HUES64 (cell line): ENCODE data around the gene HDAC11.

Experiments
- H3K27ac ChIP-seq: 2 replicates; pipeline ENCODE4 v1.7.0; 2013; ENCODE audit warnings: low read depth, low read length, inconsistent platforms
- H3K27me3 ChIP-seq: 2 replicates; pipeline ENCODE4 v1.6.1; 2013; ENCODE audit warnings: mild to moderate bottlenecking, low read length; ENCODE audit not compliant: insufficient read depth
- H3K36me3 ChIP-seq: 2 replicates; pipeline ENCODE4 v1.6.1; 2013; ENCODE audit warnings: mild to moderate bottlenecking, low read length; ENCODE audit not compliant: insufficient read depth
- H3K4me1 ChIP-seq: 2 replicates; pipeline ENCODE4 v1.6.1; 2013; ENCODE audit warnings: mild to moderate bottlenecking, low read length, moderate library complexity; ENCODE audit not compliant: insufficient read depth
- H3K4me3 ChIP-seq: 2 replicates; pipeline ENCODE4 v1.5.1; 2013; ENCODE audit warnings: mild to moderate bottlenecking, low read length, moderate library complexity
- H3K9ac ChIP-seq: 2 replicates; pipeline ENCODE4 v1.6.1; 2013; ENCODE audit warnings: mild to moderate bottlenecking, low read depth, low read length
- H3K9me3 ChIP-seq: 2 replicates; pipeline ENCODE4 v1.6.1; 2013; ENCODE audit warnings: low read depth, low read length; ENCODE audit not compliant: insufficient read depth
- WGBS: fragments of 150-250, 120-280 bp; methylation state at CpG from one replicate; pipeline ENCODE4 v1.1.7; 2013; ENCODE audit warnings: missing lambda C conversion rate; 5-methylcytosine and 5-hydroxymethylcytosine counted together

HDAC11 gene

DNA sequence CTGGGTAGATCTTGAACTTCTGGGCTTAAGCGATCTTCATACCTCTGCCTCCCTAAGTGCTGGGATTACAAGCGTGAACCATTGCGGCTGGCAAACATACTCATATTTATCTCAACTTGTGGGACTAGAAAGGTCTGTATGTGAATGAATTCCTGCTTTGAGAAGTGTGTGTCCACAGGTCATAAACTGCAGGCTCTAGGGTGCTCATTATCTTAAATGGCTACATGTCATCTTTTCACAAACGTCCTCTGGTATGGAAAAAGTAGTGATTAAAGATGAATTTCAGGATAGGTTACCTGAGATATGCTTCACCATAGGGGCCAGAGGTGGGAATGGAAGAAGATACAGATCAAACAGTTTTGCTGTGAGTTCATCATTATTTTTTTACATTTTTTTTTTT lies 7.8 kb upstream of the HDAC11 start:
- Histone ChIP-seq H3K27me3 (no peaks in the 10 kb centered on the region), H3K27ac (no peak overlapping the region)

DNA sequence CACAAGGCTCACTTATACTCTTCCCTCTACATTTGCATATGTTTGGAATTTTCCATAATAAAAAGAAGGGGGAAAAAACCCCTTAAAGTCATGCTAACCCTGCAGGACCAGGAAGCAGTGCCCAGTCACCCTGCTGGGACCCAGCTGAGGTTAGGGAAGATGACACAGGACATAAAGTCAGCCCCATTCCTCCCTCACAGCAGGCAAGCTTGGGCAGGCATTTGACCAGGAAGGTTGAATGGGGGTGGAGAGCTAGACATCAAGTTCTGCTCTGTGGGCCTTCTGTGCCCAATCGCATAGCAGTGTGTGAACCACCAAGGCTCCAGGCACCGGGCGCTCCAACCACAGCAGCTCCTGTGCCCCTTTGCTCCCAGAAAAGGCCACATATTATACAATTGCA lies 7.1 kb upstream of the HDAC11 start:
- WGBS: 66% methylated on average over 3 of the region's 3 CpGs
- Histone ChIP-seq H3K9ac (no peak overlapping the region), H3K9me3 (no peaks in the 10 kb centered on the region), H3K36me3 (no peaks in the 10 kb centered on the region), H3K27ac (no peak overlapping the region; the same call in 1 of the 2 replicates), H3K4me1 (peaks cover 16% of the 10 kb centered on the region; the same call in 1 of the 2 replicates), H3K4me3 (no peak overlapping the region), H3K27me3 (no peaks in the 10 kb centered on the region)

More for the DNA sequence above, 7.8 kb upstream of the HDAC11 start:
- Histone ChIP-seq H3K36me3 (no peaks in the 10 kb centered on the region), H3K9me3 (no peaks in the 10 kb centered on the region), H3K4me3 (no peak overlapping the region), H3K9ac (no peak overlapping the region), H3K4me1 (peaks cover 12% of the 10 kb centered on the region; the same call in 1 of the 2 replicates)
- WGBS: 93% methylated on average over 4 of the region's 4 CpGs

DNA sequence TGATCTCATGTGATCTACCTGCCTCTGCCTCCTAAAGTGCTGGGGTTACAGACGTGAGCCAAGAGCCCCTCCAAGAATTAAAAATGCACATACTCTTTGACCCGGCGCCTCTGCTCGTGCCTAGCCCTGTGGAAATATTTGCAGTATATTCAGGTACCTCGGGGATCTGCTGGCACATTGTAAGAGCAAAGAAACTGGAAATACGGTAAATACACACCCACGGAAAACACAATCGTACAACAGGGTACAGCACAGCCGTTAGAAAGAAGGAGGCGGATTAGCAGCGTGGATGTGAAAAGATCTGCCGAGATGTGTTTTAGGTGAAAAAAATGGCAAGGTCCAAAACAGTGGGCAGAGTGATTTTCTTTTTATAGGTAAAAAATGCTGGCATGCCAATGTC lies 6.1 kb upstream of the HDAC11 start:
- Histone ChIP-seq H3K9ac (no peak overlapping the region), H3K36me3 (no peaks in the 10 kb centered on the region), H3K27me3 (no peaks in the 10 kb centered on the region), H3K4me3 (no peak overlapping the region), H3K4me1 (peaks cover 19% of the 10 kb centered on the region; the same call in 1 of the 2 replicates), H3K9me3 (no peaks in the 10 kb centered on the region), H3K27ac (no peak overlapping the region)
- 87% methylated on average over 12 of the region's 12 CpGs for WGBS

DNA sequence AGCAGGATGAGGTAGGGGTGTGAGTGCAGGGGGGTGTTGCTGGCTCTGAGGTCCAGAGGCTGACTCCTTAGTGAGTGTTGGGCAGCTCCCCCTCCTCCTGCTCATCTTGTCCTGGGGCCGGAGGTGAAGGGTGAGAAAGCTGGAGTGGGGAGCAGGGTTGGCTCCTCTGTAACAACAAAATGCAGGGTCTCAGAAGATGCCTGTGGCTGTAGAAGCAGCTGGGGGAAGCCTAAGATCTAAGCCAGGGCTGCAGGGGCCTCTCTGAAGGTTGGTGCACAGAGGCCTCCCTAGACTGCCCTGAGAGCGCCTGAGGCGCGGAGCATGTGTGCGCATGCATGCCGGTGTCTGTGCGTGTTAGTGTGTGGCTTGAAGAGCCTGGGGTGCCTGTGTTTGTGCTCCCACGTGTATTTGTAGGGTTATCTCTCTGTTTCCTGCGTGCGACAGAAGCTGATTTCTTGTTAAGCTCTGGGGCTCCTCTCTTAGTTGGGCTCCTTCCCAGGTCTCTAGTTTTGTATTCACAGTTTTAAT lies 5.3 kb upstream of the HDAC11 start:
- WGBS: 89% methylated on average over 10 of the region's 10 CpGs
- Histone ChIP-seq H3K4me3 (no peak overlapping the region), H3K36me3 (no peaks in the 10 kb centered on the region), H3K27me3 (no peaks in the 10 kb centered on the region), H3K9me3 (no peaks in the 10 kb centered on the region), H3K9ac (no peak overlapping the region), H3K27ac (no peak overlapping the region), H3K4me1 (peaks cover 19% of the 10 kb centered on the region; the same call in 1 of the 2 replicates)

DNA sequence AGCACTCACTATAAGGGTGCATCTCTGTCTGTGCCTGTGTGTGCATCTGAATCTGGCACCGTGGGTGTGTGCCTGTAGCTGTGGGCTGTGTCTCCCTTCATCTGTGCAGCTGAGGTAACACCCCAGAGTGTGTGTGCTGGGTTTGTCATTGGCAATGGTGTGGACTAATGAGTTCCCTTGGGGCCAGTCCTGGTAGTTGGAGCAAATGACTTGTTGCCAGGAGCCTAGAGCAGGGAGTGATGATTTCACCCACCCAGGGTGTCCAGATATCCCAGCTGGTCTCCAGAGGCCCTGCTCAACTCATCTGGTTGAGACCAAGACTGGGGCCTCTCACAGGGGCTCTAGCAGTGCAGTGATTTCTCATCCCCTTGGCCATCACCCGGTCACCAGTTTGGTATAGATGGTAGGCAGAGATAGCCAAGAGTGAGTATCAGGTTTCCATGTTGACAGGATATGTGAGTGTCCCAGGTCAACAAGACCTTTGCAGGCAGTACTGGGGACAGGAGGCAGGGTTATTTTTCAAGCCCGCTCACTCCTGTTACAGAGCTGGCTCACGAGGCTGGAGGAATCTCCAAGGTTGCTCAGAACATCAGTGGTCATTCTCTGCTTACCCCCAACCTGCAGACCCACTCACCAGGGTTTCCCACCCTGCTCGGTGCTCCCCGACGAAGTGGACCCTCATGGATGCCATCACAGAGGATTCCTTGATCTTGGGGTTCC lies 4.1 kb upstream of the HDAC11 start:
- Histone ChIP-seq H3K27ac (no peak overlapping the region), H3K9ac (no peak overlapping the region), H3K27me3 (peaks cover 5% of the 10 kb centered on the region; the same call in 1 of the 2 replicates), H3K4me3 (no peak overlapping the region), H3K36me3 (no peaks in the 10 kb centered on the region), H3K9me3 (no peaks in the 10 kb centered on the region), H3K4me1 (peaks cover 19% of the 10 kb centered on the region; the same call in 1 of the 2 replicates)
- 67% methylated on average over 7 of the region's 7 CpGs for WGBS

DNA sequence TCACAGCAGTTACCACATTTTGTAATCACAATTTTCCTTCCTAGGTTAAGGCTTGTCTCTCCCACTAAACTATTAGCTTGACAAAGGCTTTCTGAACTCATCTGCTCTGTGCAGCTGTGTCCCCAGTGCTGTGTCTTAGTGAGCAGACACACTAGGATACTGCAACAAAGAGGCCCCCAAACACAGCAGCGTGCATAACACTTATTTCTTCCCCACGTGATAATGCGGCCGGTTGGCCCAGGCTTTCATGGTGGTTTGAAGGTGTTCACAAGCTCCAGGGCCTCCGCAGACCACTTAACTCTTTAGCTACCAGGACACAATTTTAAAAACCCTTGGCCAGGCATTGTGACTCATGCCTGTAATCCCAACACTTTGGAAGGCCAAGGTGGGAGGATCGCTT lies 2.2 kb upstream of the HDAC11 start:
- Histone ChIP-seq H3K36me3 (no peaks in the 10 kb centered on the region), H3K9ac (no peak overlapping the region), H3K27ac (no peak overlapping the region), H3K4me1 (peaks cover 17% of the 10 kb centered on the region; the same call in 1 of the 2 replicates), H3K9me3 (no peaks in the 10 kb centered on the region), H3K27me3 (peaks cover 11% of the 10 kb centered on the region; the same call in 1 of the 2 replicates), H3K4me3 (no peak overlapping the region)
- 12% methylated on average over 6 of the region's 6 CpGs for WGBS

DNA sequence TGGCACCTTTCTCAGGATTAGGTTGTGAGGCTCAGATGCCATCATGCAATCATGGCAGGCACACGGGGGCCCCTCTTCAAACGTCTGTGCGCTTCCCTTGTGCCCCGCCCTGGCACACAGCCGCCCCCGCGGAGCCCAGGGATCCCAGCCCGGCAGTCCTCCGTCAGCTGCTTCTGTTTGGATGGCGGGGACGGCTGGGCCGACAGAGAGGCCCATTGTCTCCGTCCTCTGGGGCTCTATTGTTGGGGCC lies 849 bp upstream of the HDAC11 start:
- H3K27me3 ChIP-seq: peaks cover 11% of the 10 kb centered on the region; the same call in 1 of the 2 replicates
- H3K36me3 ChIP-seq: no peaks in the 10 kb centered on the region
- H3K4me3 ChIP-seq: peak overlapping the region; percentile 72
- H3K9ac ChIP-seq: peak overlapping the region; percentile 78
- H3K9me3 ChIP-seq: no peaks in the 10 kb centered on the region
- H3K27ac ChIP-seq: peak overlapping the region; percentile 81
- peaks cover 7% of the 10 kb centered on the region; the same call in 1 of the 2 replicates for H3K4me1 ChIP-seq
- WGBS: 10% methylated on average over 13 of the region's 13 CpGs

DNA sequence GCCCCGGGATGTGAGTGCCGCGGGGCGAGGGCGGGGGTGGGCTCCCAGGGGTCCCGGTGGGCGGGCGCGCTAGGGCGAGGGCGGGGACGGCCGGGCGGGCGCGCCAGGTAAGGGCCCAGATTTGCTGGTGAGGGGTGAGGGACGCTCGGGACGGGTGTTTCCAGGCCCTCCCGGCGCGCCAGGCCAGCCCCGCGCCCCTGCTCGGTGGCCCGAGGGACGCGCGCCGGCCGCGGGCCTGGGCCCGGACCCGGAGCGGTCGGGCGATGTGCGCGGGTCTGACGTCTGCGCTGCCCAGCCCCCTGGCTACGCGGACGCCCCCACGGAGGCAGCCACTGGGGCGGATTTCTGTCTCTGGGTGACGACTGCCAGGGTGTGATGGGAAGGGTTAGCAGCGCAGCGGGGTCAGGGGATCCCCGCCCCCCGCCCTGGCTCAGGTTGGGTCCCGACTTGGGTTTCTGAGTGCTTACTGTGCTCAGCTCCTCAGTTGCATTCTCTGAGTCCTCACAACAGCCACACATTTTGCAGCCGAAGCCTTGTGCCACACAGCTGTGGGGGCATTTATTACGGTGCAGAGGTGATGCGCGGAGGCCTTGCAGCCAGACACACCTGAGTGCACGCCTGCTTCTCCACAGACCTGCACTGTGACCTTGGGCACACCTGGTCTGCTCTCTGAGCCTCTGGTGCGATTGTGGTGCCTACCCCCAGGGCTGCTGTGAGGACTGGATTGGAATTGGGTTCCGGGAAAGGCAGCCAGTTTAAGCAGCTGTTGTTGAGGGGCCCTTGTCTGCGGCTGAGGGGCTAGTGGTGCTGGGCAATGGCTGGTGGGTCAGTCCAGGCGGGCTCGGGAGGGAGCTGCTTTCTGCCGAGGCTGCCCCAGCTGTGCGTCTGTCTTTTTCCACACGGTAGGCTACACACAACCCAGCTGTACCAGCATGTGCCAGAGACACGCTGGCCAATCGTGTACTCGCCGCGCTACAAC lies 523 bp downstream of the HDAC11 start:
- Histone ChIP-seq H3K27ac (no peak overlapping the region), H3K4me3 (peak overlapping the region; percentile 66), H3K9me3 (no peaks in the 10 kb centered on the region), H3K4me1 (peaks cover 7% of the 10 kb centered on the region; the same call in 1 of the 2 replicates), H3K27me3 (peaks cover 11% of the 10 kb centered on the region; the same call in 1 of the 2 replicates), H3K36me3 (no peaks in the 10 kb centered on the region), H3K9ac (peak overlapping the region; percentile 48; the same call in 1 of the 2 replicates)
- WGBS: 22% methylated on average over 70 of the region's 70 CpGs

DNA sequence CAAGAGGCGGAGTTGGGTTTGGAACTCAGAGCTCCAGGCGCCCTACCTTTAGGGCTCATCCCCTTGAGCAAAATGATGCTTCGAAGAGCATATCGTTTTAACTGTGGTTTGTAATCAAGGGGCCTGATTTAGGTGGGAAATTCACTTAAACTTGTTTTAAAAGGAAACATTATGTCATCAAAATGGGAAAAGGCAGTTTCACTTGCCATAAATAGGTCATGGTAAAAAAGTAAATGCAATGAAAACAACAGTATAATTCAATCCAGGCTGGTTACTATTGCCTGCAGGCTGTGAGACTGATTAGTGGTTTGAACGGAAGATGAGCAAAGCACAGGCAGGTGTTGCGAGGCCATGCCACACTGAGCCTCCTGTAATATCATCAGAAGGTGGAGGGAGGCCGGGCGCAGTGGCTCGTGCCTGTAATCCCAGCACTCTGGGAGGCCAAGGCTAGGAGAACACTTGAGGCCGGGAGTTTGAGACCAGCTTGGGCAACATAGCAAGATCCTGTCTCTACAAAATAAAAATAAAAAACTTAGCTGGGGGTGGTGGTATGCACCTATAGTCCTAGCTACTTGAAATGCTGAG lies 2.1 kb downstream of the HDAC11 start:
- H3K27ac ChIP-seq: no peak overlapping the region
- peaks cover 7% of the 10 kb centered on the region; the same call in 1 of the 2 replicates for H3K4me1 ChIP-seq
- H3K36me3 ChIP-seq: no peaks in the 10 kb centered on the region
- H3K9me3 ChIP-seq: no peaks in the 10 kb centered on the region
- H3K27me3 ChIP-seq: peaks cover 11% of the 10 kb centered on the region; the same call in 1 of the 2 replicates
- H3K4me3 ChIP-seq: no peak overlapping the region
- WGBS: 91% methylated on average over 10 of the region's 10 CpGs
- no peak overlapping the region for H3K9ac ChIP-seq

DNA sequence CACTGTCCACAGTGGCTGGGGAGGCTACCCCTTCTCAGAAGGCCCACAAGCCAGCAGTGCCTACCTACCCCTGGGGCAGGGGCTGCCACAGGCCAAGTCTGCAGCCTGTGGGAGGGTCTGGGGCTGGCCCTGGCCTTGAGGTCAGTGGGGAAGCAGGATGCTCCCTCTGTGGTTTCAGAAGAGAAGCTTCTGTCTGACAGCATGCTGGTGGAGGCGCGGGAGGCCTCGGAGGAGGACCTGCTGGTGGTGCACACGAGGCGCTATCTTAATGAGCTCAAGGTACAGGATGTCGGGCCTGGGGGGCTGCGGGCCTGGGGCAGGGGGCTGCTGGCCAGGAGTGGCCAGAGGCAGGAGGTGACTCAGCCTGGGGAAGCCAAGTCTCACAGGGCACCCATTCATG lies 3.2 kb downstream of the HDAC11 start:
- H3K4me1 ChIP-seq: 0 out of 2 replicates have a peak, but pooled peaks cover 2% of the 10 kb centered on the region
- H3K36me3 ChIP-seq: no peaks in the 10 kb centered on the region
- 93% methylated on average over 7 of the region's 7 CpGs for WGBS
- H3K27me3 ChIP-seq: peaks cover 11% of the 10 kb centered on the region; the same call in 1 of the 2 replicates
- H3K9ac ChIP-seq: no peak overlapping the region
- H3K9me3 ChIP-seq: no peaks in the 10 kb centered on the region
- H3K4me3 ChIP-seq: no peak overlapping the region
- no peak overlapping the region for H3K27ac ChIP-seq
